Mesodermal cell (in vitro differentiated cells): Measurements from ENCODE around the gene BARX1.
"Not testable (repeated sequence)": the region's sequence is repeated elsewhere in the genome, so short reads cannot be mapped to it uniquely, and the experiment has no call there.

Experiments
- H3K27ac ChIP-seq: 2 replicates; pipeline ENCODE4 v1.7.0; 2013; ENCODE audit warnings: mild to moderate bottlenecking, low read depth, low read length, moderate library complexity; ENCODE audit not compliant: severe bottlenecking
- H3K36me3 ChIP-seq: 2 replicates; pipeline ENCODE4 v1.7.1; 2013; ENCODE audit warnings: mild to moderate bottlenecking, low read length, moderate library complexity; ENCODE audit not compliant: control insufficient read depth, insufficient read depth
- H3K4me1 ChIP-seq: one replicate; pipeline ENCODE4 v1.7.1; 2013; ENCODE audit warnings: mild to moderate bottlenecking, low read length; ENCODE audit not compliant: insufficient read depth, control insufficient read depth, poor library complexity, severe bottlenecking
- H3K4me3 ChIP-seq: 2 replicates; pipeline ENCODE4 v1.7.0; 2013; ENCODE audit warnings: low read length, control low read depth, mild to moderate bottlenecking; ENCODE audit not compliant: insufficient read depth, poor library complexity, severe bottlenecking; ENCODE audit errors: extremely low read depth
- H3K9me3 ChIP-seq: 2 replicates; pipeline ENCODE4 v1.7.1; 2013; ENCODE audit warnings: mild to moderate bottlenecking, low read length, moderate library complexity; ENCODE audit not compliant: control insufficient read depth
- WGBS, 2 experiments: methylation state at CpG; one replicate each; pipeline ENCODE4 v1.1.5; 2013; ENCODE audit warnings: missing lambda C conversion rate in 2 of 2; ENCODE audit not compliant: insufficient coverage in 2 of 2; 5-methylcytosine and 5-hydroxymethylcytosine counted together

The BARX1 gene

DNA sequence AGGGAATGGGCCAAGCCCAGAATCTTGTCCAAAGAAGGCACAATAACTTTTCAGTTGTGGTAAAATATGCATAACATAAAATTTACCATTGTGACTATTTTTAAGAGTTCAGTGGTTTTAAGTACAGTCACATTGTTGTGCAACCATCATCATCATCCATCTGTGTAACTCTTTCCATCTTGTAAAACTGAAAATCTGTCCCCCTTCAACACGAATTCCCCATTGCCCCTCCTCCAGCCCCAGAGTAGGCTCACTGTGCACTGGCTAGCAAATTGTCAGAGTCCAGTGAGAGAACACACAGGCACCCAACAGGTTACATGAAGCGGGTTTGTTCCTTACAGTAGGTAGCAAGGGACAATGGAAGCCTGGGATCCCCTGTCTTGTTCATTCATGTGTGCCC is 13.7 kb downstream of the BARX1 start:
- Histone ChIP-seq H3K4me3 (no peak overlapping the region), H3K9me3 (no peaks in the 10 kb centered on the region), H3K4me1 (peaks cover 6% of the 10 kb centered on the region), H3K27ac (no peak overlapping the region), H3K36me3 (no peaks in the 10 kb centered on the region)
- WGBS, 2 experiments, result 70 to 72% methylated on average over 1 to 2 of the region's 2 CpGs

DNA sequence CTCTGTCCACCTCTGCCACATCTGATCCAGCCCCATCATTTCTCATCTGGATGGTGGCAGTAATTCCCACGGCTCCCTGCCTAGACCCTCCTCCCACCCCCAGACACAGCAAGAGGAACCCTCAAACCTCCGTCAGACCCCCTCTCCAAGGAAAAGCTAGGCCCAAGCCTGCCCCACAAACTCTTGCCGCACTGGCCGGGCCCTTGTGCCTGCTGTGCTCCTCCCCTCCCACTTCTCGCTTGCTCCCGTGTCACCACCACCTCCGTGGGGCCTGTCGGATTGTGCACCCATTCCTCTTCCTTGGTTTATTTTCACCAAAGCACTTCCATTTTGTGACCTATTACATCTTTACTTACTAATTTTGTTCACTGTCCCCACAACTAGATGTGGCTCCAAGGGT is 14.2 kb downstream of the BARX1 start:
- no peak overlapping the region for H3K4me3 ChIP-seq
- no peak overlapping the region for H3K27ac ChIP-seq
- WGBS, 2 experiments, result 86 to 88% methylated on average over 7 to 8 of the region's 8 CpGs
- H3K4me1 ChIP-seq, result peaks cover 6% of the 10 kb centered on the region
- no peaks in the 10 kb centered on the region for H3K36me3 ChIP-seq
- no peaks in the 10 kb centered on the region for H3K9me3 ChIP-seq

DNA sequence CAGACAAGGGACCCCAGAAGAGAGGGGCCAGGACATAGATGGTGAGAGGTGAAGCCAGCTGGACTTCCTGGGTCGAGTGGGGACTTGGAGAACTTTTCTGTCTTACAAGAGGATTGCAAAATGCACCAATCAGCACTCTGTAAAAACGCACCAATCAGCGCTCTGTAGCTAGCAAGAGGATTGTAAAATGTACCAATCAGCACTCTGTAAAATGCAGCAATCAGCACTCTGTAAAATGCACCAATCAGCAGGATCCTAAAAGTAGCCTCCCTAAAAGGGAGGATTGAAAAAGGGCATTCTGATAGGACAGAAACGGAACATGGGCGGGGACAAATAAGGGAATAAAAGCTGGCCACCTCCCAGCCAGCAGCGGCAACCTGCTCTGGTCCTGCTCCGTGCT is 15.6 kb downstream of the BARX1 start:
- H3K9me3 ChIP-seq, result not testable (repeated sequence)
- 89 to 91% methylated on average over 4 to 7 of the region's 7 CpGs for WGBS, 2 experiments

DNA sequence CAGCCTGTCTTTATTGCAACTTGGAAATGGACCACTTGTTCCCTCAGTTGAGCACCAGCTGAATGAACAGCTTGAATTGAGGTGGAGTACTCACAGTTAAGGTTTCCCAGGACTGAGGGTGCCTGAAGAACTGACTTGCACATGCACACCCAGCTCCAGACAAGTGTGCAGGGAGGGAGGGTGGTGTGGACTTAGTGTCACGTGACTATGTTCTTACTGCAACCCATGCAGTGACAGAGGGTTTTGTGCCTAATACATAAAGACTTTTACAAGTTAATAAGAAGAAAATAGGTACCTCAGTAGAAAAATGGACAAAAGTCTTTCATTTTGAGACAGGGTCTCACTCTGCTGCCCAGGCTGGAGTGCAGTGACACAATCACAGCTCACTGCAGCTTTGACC is 18.0 kb downstream of the BARX1 start:
- Histone ChIP-seq H3K36me3 (no peaks in the 10 kb centered on the region), H3K27ac (no peak overlapping the region), H3K4me1 (no peaks in the 10 kb centered on the region), H3K9me3 (no peaks in the 10 kb centered on the region), H3K4me3 (no peak overlapping the region)
- no CpG with 5 or more reads among the region's 1 CpG for WGBS, 2 experiments

More for the DNA sequence above, 15.6 kb downstream of the BARX1 start:
- not testable (repeated sequence) for H3K27ac ChIP-seq, H3K4me1 ChIP-seq, H3K4me3 ChIP-seq, H3K36me3 ChIP-seq

DNA sequence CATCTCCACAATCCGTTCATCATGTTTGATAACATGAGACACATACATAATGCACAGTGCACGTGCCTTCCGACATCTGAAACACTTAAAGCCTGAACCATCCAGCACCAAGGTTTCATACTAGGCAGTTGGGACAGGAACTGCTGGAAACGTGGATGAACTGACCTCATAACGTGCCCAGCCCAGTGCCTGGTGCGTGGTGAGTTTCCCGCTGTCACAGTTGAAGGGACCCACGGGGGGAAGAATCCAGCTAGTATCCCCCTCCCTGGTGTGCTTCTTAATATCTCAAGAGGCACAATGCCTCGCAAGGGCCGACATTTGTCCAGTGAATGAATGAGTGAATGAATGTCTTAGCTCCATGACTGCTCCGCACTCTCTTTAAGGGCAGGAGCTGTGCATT is 23.2 kb downstream of the BARX1 start:
- 80 to 86% methylated on average over 7 to 10 of the region's 11 CpGs for WGBS, 2 experiments
- Histone ChIP-seq H3K4me3 (no peak overlapping the region), H3K9me3 (no peaks in the 10 kb centered on the region), H3K4me1 (no peaks in the 10 kb centered on the region), H3K27ac (no peak overlapping the region), H3K36me3 (no peaks in the 10 kb centered on the region)

GRCh38 chr9:93930070-93930469 is 25.1 kb downstream of the BARX1 start:
- no peaks in the 10 kb centered on the region for H3K36me3 ChIP-seq
- WGBS, 2 experiments, result 43 to 55% methylated on average over 7 to 8 of the region's 8 CpGs

DNA sequence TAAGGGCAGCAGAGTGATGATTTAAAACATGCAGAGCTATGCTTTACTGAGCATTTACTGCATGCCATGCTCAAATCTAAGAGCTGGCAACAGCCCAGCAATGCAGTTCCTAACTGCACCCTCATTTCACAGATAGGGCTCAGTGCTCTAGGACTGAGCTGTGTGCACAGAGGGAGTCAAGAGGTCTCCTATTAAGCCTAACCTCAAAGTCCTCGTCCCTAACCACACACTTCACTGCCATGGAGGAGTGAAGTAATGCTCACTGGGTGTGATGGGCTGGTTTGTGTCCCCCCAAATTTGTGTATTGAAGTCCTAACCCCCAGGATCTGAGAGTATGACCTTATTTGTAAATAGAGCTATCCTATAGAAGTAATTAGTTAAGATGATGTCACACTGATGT is 25.9 kb downstream of the BARX1 start:
- Histone ChIP-seq H3K36me3 (no peaks in the 10 kb centered on the region), H3K9me3 (no peaks in the 10 kb centered on the region), H3K4me1 (no peaks in the 10 kb centered on the region), H3K4me3 (no peak overlapping the region), H3K27ac (no peak overlapping the region)
- WGBS, 2 experiments, result no CpG with 5 or more reads among the region's 1 CpG

More at GRCh38 chr9:93930070-93930469, 25.1 kb downstream of the BARX1 start:
- H3K4me3 ChIP-seq, result no peak overlapping the region
- no peaks in the 10 kb centered on the region for H3K4me1 ChIP-seq
- H3K27ac ChIP-seq, result no peak overlapping the region
- no peaks in the 10 kb centered on the region for H3K9me3 ChIP-seq

DNA sequence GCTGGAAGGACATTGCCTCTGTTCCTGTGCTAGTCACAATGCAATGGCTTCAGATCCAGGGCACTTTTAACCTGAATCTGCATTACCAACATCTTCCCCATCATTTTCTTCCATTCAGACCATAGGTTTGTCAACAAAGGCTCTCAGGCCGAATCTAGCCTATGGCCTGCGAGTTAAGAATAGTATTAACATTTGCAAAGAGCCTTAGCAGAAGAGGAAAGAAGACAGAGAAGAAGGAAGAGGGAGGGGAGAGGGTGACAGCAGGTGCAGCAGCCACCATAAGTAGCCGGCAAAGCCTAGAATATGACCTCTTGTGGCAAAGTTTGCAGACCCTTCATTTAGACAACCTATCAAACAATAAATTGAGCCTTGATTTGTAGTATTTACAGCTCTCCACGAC is 32.6 kb downstream of the BARX1 start:
- no peak overlapping the region for H3K27ac ChIP-seq
- H3K4me1 ChIP-seq, result no peaks in the 10 kb centered on the region
- no peak overlapping the region for H3K4me3 ChIP-seq
- no peaks in the 10 kb centered on the region for H3K36me3 ChIP-seq
- WGBS, 2 experiments, result 64% methylated on average over 3 of the region's 4 CpGs; no CpG with 5 or more reads in 1 of the 2 experiments
- H3K9me3 ChIP-seq, result no peaks in the 10 kb centered on the region

GRCh38 chr9:93920131-93920800 is 34.9 kb downstream of the BARX1 start:
- Histone ChIP-seq H3K27ac (no peak overlapping the region), H3K36me3 (no peaks in the 10 kb centered on the region), H3K4me1 (no peaks in the 10 kb centered on the region), H3K4me3 (no peak overlapping the region), H3K9me3 (no peaks in the 10 kb centered on the region)
- 77 to 83% methylated on average over 17 to 20 of the region's 21 CpGs for WGBS, 2 experiments

DNA sequence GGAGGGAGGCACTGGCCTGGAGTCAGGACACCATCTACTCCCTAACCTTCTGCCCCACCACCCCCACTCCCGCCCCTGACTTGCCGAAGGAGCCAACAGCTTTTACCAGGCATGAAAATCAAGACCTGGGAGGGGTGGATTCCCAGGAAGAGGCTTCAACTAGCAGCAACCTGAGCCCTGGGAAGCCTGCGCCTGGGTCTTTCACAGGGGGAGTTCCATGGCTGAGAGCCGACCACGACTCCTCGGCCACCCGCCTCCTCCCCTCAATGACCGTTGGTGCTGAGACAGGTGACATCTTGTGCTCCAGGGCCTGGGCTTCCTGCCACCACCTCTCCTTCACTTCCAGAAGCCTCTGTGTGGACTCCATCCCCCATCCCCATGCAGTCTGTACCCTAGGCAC is 37.1 kb downstream of the BARX1 start:
- H3K27ac ChIP-seq, result no peak overlapping the region
- no peaks in the 10 kb centered on the region for H3K4me1 ChIP-seq
- no peak overlapping the region for H3K4me3 ChIP-seq
- H3K36me3 ChIP-seq, result no peaks in the 10 kb centered on the region
- no peaks in the 10 kb centered on the region for H3K9me3 ChIP-seq
- 60 to 61% methylated on average over 2 to 8 of the region's 8 CpGs for WGBS, 2 experiments

DNA sequence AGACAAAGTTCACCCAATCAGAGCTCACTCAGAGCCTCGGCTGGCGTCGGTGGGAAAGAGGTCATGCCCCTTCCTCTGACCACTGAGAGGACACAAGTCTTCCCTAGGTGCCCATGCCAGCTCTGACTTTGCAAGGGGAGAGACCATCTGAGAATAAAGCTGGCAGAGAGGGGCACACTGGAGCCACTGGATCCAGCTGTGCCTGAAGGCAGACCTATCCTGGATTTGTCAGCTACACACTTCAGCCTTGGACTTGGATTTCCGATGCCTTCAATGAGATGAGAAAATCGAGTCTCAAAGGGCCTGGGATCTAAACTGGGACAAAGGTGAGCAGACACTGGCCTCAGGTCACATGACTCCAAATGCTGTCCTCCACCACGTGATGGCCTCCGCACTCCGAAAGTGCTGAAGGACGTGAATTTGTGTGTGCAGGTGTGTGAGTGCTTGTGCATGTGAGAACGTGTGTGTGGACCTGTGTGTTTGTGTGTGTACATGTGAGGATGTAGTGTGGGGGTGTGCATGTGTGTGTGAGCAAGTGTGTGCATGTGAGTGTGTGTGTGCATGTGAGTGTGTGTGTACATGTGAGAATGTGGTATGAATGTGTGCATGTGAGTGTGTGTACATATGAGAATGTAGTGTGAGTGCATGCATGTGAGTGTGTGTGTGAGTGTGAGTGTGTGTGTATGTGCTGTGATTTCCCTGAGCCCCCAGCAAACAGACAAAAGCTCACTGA is 37.9 kb downstream of the BARX1 start:
- H3K4me3 ChIP-seq, result no peak overlapping the region
- 88 to 93% methylated on average over 9 to 10 of the region's 10 CpGs for WGBS, 2 experiments
- H3K4me1 ChIP-seq, result no peaks in the 10 kb centered on the region
- no peak overlapping the region for H3K27ac ChIP-seq
- H3K36me3 ChIP-seq, result no peaks in the 10 kb centered on the region
- H3K9me3 ChIP-seq, result no peaks in the 10 kb centered on the region
